ENCODE results near the gene CEACAM21.
A peak's percentile ranks its signal among the peaks of the same experiment; 100 is the strongest.

Gene CEACAM21

GRCh38 chr19:41587838-41588210 is 11.9 kb downstream of the CEACAM21 start:
- no peak for FAIRE-seq

GRCh38 chr19:41588497-41589209 is 12.7 kb downstream of the CEACAM21 start:
- no peak for FAIRE-seq

GRCh38 chr19:41589371-41589770 is 13.4 kb downstream of the CEACAM21 start:
- FAIRE-seq: no peak

- no peak for FAIRE-seq
Measured at GRCh38 chr19:41590936-41591335, 15.0 kb downstream of the CEACAM21 start.

- no peak for FAIRE-seq
Measured at GRCh38 chr19:41591951-41592562, 16.1 kb downstream of the CEACAM21 start.

GRCh38 chr19:41595258-41595889 is 19.4 kb downstream of the CEACAM21 start:
- no peak for FAIRE-seq

GRCh38 chr19:41595890-41596280 is 19.9 kb downstream of the CEACAM21 start:
- no peak for FAIRE-seq

- peak; percentile 17 for FAIRE-seq
Measured at GRCh38 chr19:41597600-41598041, 21.7 kb downstream of the CEACAM21 start.

GRCh38 chr19:41599175-41599966 is 23.4 kb downstream of the CEACAM21 start:
- no peak for FAIRE-seq

- FAIRE-seq: no peak
Measured at GRCh38 chr19:41601771-41602170, 25.8 kb downstream of the CEACAM21 start.

GRCh38 chr19:41604831-41605230 is 28.9 kb downstream of the CEACAM21 start:
- FAIRE-seq: no peak

GRCh38 chr19:41606215-41606837 is 30.4 kb downstream of the CEACAM21 start:
- FAIRE-seq: no peak

GRCh38 chr19:41607668-41608067 is 31.7 kb downstream of the CEACAM21 start:
- FAIRE-seq: no peak

- FAIRE-seq: no peak
Measured at GRCh38 chr19:41610789-41611188, 34.8 kb downstream of the CEACAM21 start.

- FAIRE-seq: no peak
Measured at GRCh38 chr19:41612483-41612882, 36.5 kb downstream of the CEACAM21 start.

GRCh38 chr19:41615207-41615606 is 39.2 kb downstream of the CEACAM21 start:
- FAIRE-seq: no peak

- no peak for FAIRE-seq
Measured at GRCh38 chr19:41616792-41617621, 41.0 kb downstream of the CEACAM21 start.

GRCh38 chr19:41617941-41618730 is 42.2 kb downstream of the CEACAM21 start:
- no peak for FAIRE-seq

GRCh38 chr19:41619018-41619556 is 43.1 kb downstream of the CEACAM21 start:
- no peak for FAIRE-seq

GRCh38 chr19:41620171-41620570 is 44.2 kb downstream of the CEACAM21 start:
- no peak for FAIRE-seq

- no peak for FAIRE-seq
Measured at GRCh38 chr19:41621226-41621625, 45.3 kb downstream of the CEACAM21 start.

Measured in islet of Langerhans (tissue), 1 donor.